Naive thymus-derived CD4-positive, alpha-beta T cell (primary cell): ENCODE data around the gene RPN1. TPM values are rescaled to one million over a fixed set of nuclear protein-coding genes. Genes with fewer than 3 reads are reported as not detected.
A peak's percentile ranks its signal among the peaks of the same experiment; 100 is the strongest.

Experiments used
- ATAC-seq: fragments of 150-1000 bp; cut with Tn5 transposase; 2 replicates; pipeline ENCODE4 v1.10.0; 2021; ENCODE audit warnings: mild to moderate bottlenecking, moderate library complexity
- CTCF ChIA-PET: fragments of 350-600 bp; sonication (Branson Sonifier 250); formaldehyde crosslinking; loops from one replicate; lab custom pipeline; 2021; ENCODE audit warnings: antibody characterized with exemption; lab: Charles Lee
- POLR2A ChIA-PET: fragments of 350-600 bp; sonication (Branson Sonifier 250); formaldehyde crosslinking; loops from one replicate; lab custom pipeline; 2021; ENCODE audit warnings: antibody characterized with exemption, inconsistent platforms; lab: Charles Lee
- DNase-seq, 9 donors: peaks; one replicate each; pipeline versions ENCODE4 v3.0.0 to v3.0.0-alpha.2; 2020 to 2022; ENCODE audit warnings: mixed read lengths in 1 of 9
- H3K27ac ChIP-seq: one replicate; pipeline ENCODE4 v1.7.0; 2013; ENCODE audit warnings: mild to moderate bottlenecking, low read depth, low read length, moderate library complexity
- H3K27me3 ChIP-seq, 2 donors: one replicate each; pipeline ENCODE4 v1.7.0; 2013; ENCODE audit warnings: low read length in 2 of 2, mild to moderate bottlenecking in 2 of 2, moderate library complexity in 2 of 2; ENCODE audit not compliant: control insufficient read depth in 2 of 2, insufficient read depth in 2 of 2
- H3K36me3 ChIP-seq, 3 experiments: 1 replicate in 2 of 3; 2 replicates in 1 of 3; pipeline ENCODE4 v1.7.0; 2013; ENCODE audit warnings: low read length in 3 of 3, mild to moderate bottlenecking in 3 of 3, moderate library complexity in 1 of 3; ENCODE audit not compliant: insufficient read depth in 3 of 3, control insufficient read depth in 2 of 3
- H3K4me1 ChIP-seq, 2 donors: one replicate each; pipeline ENCODE4 v1.7.0; 2013; ENCODE audit warnings: low read length in 2 of 2, mild to moderate bottlenecking in 2 of 2, moderate library complexity in 1 of 2; ENCODE audit not compliant: control insufficient read depth in 2 of 2, insufficient read depth in 2 of 2
- H3K4me3 ChIP-seq: 2 replicates; pipeline ENCODE4 v1.7.0; 2013; ENCODE audit warnings: mild to moderate bottlenecking, low read length
- H3K9me3 ChIP-seq, 3 experiments: 1 replicate in 2 of 3; 2 replicates in 1 of 3; pipeline ENCODE4 v1.7.0; 2013; ENCODE audit warnings: low read length in 3 of 3; ENCODE audit not compliant: control insufficient read depth in 2 of 3
- H3K27ac Mint-ChIP-seq, 9 donors: one replicate each; pipeline ENCODE4 v1.8.0; 2020 to 2022; ENCODE audit warnings: mixed read lengths in 9 of 9, mild to moderate bottlenecking in 8 of 9, moderate library complexity in 5 of 9, inconsistent platforms in 2 of 9
- H3K27me3 Mint-ChIP-seq, 5 donors: one replicate each; pipeline ENCODE4 v1.8.0; 2021 to 2022; ENCODE audit warnings: mixed read lengths in 5 of 5, mild to moderate bottlenecking in 1 of 5
- H3K36me3 Mint-ChIP-seq, 5 donors: one replicate each; pipeline ENCODE4 v1.8.0; 2020 to 2022; ENCODE audit warnings: mixed read lengths in 5 of 5, mild to moderate bottlenecking in 3 of 5, inconsistent platforms in 1 of 5
- H3K4me1 Mint-ChIP-seq, 7 donors: one replicate each; pipeline ENCODE4 v1.8.0; 2020 to 2022; ENCODE audit warnings: mixed read lengths in 7 of 7, mild to moderate bottlenecking in 3 of 7, inconsistent platforms in 1 of 7
- H3K4me3 Mint-ChIP-seq, 10 donors: one replicate each; pipeline ENCODE4 v1.8.0; 2020 to 2022; ENCODE audit warnings: mild to moderate bottlenecking in 10 of 10, mixed read lengths in 10 of 10, moderate library complexity in 6 of 10, inconsistent platforms in 2 of 10
- H3K9me3 Mint-ChIP-seq, 11 donors: one replicate each; pipeline ENCODE4 v1.8.0; 2020 to 2022; ENCODE audit warnings: mixed read lengths in 11 of 11, mild to moderate bottlenecking in 4 of 11, inconsistent platforms in 1 of 11, moderate library complexity in 1 of 11
- intact Hi-C, 2 donors: fragments of 100-400 bp; cut with micrococcal nuclease; formaldehyde crosslinking; loops; one replicate each; pipeline ENCODE4 v1.15.1; 2023
- polyA plus RNA-seq, 2 donors: library from polyadenylated mRNA; unstranded; fragments of 300-500 nt; fragmentation: Illumina TruSeq; gene quantifications; one replicate each; pipeline ENCODE4 v1.2.3, GENCODE V29; 2021
- total RNA-seq, 6 experiments: library from RNA in 5 of 6; stranded (reverse) in 5 of 6; gene quantifications; 1 replicate in 5 of 6; 2 replicates in 1 of 6; pipeline ENCODE4 v1.2.3 and lab custom pipeline; 2021 to 2026

RPN1 gene
- total and polyA plus RNA-seq, 7 experiments from 2014 or later: 76.7 to 203 (median 105) TPM

DNA sequence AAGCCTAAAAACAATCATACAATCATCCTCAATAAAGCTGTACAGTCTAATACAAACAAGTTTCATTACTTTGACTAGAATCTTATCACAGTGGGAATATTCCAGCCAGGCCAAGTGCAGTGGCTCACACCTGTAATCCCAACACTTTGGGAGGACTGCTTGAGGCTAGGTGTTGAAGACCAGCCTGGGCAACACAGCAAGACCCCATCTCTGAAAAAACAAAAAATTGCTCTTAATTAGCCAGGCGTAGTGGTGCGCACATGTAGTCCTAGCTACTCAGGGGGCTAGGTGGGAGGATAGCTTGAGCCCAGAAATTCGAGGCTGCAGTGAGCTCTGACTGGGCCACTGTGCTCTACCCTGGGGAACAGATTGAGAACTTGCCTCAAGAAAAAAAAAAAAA lies 3.3 kb downstream of the RPN1 start:
- Mint-ChIP-seq H3K4me1 (peaks cover 25 to 42% (median 36%) of the 10 kb centered on the region in 7 donors), H3K36me3 (peaks cover 0 to 15% (median 5%) of the 10 kb centered on the region in 5 donors), H3K9me3 (peaks cover 0 to 3% (median 0%) of the 10 kb centered on the region in 11 donors), H3K4me3 (peak overlapping the region in 7 of 10 donors; percentile 9 to 64 (median 27)), H3K27ac (peak overlapping the region in 4 of 9 donors; percentile 28 to 53 (median 30)), H3K27me3 (no peaks in the 10 kb centered on the region)
- intact Hi-C loops: loop anchor here in 1 of 2 donors (5.0 kb wide), 1 partner anchor 750 kb away; no protein-coding TSS in a partner anchor
- peaks cover 0 to 25% (median 10%) of the 10 kb centered on the region in 3 experiments for H3K36me3 ChIP-seq
- no peak overlapping the region for H3K27ac ChIP-seq
- peaks cover 10 to 12% of the 10 kb centered on the region in 2 donors for H3K4me1 ChIP-seq
- ChIA-PET POLR2A (interaction anchor here (1.0 kb wide), 1 partner anchor 33 kb away, joined by 4 read pairs; no protein-coding TSS in a partner anchor), CTCF (interaction anchor here (0.9 to 1.1 kb wide), 3 partner anchors 199 to 370 kb away, joined by 3 read pairs; no protein-coding TSS in a partner anchor)
- H3K4me3 ChIP-seq: no peak overlapping the region
- no peaks in the 10 kb centered on the region for H3K9me3 ChIP-seq
- ATAC-seq (no peak), DNase-seq (no peak)
- H3K27me3 ChIP-seq: no peaks in the 10 kb centered on the region

DNA sequence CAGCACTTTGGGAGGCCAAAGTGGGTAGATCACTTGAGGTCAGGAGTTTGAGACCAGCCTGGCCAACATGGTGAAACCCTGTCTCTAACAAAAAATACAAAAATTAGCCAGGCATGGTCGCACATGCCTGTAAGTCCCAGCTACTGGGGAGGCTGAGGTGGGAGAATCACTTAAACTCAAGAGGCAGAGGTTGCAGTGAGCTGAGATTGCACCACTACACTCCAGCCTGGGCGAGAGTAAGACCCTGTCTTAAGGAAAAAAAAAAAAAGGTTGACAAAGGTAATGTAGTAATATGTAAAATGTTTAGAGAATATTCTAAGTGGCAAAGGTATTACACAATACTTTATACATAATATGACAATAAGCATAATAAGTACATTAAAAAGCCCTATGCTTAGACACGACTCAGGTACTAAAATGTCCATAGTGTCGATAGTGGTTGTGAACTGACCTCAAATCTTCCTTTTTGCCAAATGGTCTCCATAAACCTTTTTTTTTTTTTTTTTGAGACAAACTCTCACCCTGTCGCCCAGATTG lies 16.5 kb downstream of the RPN1 start:
- H3K27ac Mint-ChIP-seq: peak overlapping the region in 1 of 9 donors; percentile 46
- no peaks in the 10 kb centered on the region for H3K9me3 Mint-ChIP-seq
- no peak overlapping the region for H3K4me3 Mint-ChIP-seq
- ATAC-seq (no peak), DNase-seq (no peak)
- Histone ChIP-seq H3K4me1 (no peaks in the 10 kb centered on the region), H3K27me3 (no peaks in the 10 kb centered on the region), H3K36me3 (peaks cover 2 to 56% (median 13%) of the 10 kb centered on the region in 3 experiments), H3K27ac (no peak overlapping the region), H3K9me3 (no peaks in the 10 kb centered on the region), H3K4me3 (no peak overlapping the region)
- peaks cover 9 to 30% (median 23%) of the 10 kb centered on the region in 5 donors for H3K36me3 Mint-ChIP-seq
- intact Hi-C loops: no loop called here
- H3K27me3 Mint-ChIP-seq: no peaks in the 10 kb centered on the region
- CTCF ChIA-PET: no interaction called here
- POLR2A ChIA-PET: no interaction called here
- H3K4me1 Mint-ChIP-seq: peaks cover 10 to 24% (median 18%) of the 10 kb centered on the region in 7 donors

DNA sequence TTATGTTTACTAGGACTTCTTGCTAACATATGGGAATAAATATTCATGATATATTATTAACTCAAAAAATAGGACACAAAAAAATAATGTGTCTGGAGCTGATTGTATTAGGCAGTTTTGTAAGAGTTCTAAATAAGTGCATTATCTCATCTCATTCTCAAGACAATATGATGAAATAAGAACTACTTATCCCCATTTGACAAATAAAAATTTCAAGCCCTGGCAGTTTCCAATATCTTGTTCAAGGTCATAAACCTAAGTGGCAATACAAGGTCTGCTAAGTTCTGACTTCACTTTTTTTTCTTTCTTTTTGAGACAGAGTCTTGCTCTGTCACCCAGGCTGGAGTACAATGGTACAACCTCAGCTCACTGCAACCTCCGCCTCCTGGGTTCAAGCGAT lies 18.3 kb downstream of the RPN1 start:
- no peak for ATAC-seq
- Mint-ChIP-seq H3K27ac (peak overlapping the region in 3 of 9 donors; percentile 32 to 48 (median 38)), H3K4me3 (no peak overlapping the region), H3K36me3 (peaks cover 2 to 24% (median 15%) of the 10 kb centered on the region in 5 donors), H3K27me3 (no peaks in the 10 kb centered on the region), H3K4me1 (peaks cover 2 to 15% (median 10%) of the 10 kb centered on the region in 7 donors), H3K9me3 (no peaks in the 10 kb centered on the region)
- DNase-seq: no peak
- no peaks in the 10 kb centered on the region for H3K9me3 ChIP-seq
- H3K27ac ChIP-seq: no peak overlapping the region
- H3K4me1 ChIP-seq: no peaks in the 10 kb centered on the region
- no peaks in the 10 kb centered on the region for H3K27me3 ChIP-seq
- ChIA-PET POLR2A (interaction anchor here (1.0 kb wide), 1 partner anchor 162 kb away, joined by 3 read pairs; no protein-coding TSS in a partner anchor), CTCF (no interaction called here)
- H3K4me3 ChIP-seq: no peak overlapping the region
- intact Hi-C loops: no loop called here
- H3K36me3 ChIP-seq: peaks cover 2 to 58% (median 13%) of the 10 kb centered on the region in 3 experiments

DNA sequence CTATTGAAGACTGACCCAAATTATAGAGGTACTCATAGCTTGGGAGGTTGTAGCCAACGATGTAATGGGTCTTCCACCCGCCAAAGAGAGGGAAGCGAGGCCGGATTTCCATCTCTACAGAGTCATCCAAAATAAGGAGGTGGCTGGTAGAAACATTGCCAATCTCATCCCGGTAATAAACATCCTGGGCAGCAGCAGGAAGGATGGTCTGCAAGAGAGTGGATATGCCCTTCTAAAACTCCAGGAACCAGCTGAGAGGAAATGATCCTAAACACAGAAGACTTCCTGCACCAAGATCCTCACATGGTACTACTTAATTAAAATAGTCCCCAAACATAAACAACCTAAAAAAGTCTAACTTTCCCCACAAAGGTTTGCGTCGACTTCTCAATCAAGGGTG lies 20.7 kb downstream of the RPN1 start:
- H3K27me3 ChIP-seq: no peaks in the 10 kb centered on the region
- Mint-ChIP-seq H3K9me3 (no peaks in the 10 kb centered on the region), H3K36me3 (peaks cover 12 to 30% (median 24%) of the 10 kb centered on the region in 5 donors), H3K27me3 (no peaks in the 10 kb centered on the region), H3K4me3 (no peak overlapping the region), H3K4me1 (peaks cover 0 to 15% (median 6%) of the 10 kb centered on the region in 7 donors), H3K27ac (peak overlapping the region in 2 of 9 donors; percentile 6 to 65)
- H3K36me3 ChIP-seq: peaks cover 16 to 69% (median 27%) of the 10 kb centered on the region in 3 experiments
- no peaks in the 10 kb centered on the region for H3K9me3 ChIP-seq
- ChIA-PET POLR2A (interaction anchor here (1.0 kb wide), 1 partner anchor 12 kb away, joined by 4 read pairs; no protein-coding TSS in a partner anchor), CTCF (no interaction called here)
- DNase-seq (no peak), ATAC-seq (no peak)
- no peak overlapping the region for H3K4me3 ChIP-seq
- intact Hi-C loops: loop anchor here in 1 of 2 donors (2.0 kb wide), 1 partner anchor 27 kb away; no protein-coding TSS in a partner anchor
- no peak overlapping the region for H3K27ac ChIP-seq
- H3K4me1 ChIP-seq: no peaks in the 10 kb centered on the region

DNA sequence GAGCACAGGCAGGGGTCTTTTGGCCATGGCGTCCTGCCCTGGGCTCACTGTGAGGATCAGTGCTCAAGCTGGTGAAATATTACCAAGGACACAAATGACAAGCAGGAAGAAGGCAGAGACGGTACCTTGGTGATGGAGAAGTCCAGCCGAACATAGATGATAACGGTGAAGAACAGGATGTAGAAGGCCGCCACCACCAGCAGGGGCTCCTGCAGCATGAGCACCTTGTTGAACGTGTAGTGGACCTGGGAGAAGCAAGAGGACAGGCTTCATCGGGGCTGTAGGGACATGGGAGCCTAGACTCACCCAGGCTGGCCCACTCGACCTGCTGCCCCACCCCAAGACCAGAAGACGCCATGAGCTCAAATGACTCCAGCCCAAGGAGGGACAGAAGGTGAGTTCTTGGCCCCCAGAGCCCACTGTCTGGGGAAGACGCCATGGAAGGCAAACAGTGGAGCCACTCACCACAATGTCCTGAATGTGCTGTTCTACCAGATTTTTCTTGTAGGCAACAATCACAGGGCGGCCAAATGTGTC lies 25.1 kb downstream of the RPN1 start:
- intact Hi-C loops: no loop called here
- ATAC-seq (no peak), DNase-seq (no peak)
- H3K9me3 Mint-ChIP-seq: no peaks in the 10 kb centered on the region
- POLR2A ChIA-PET: interaction anchor here (0.6 kb wide), 1 partner anchor 36 kb away, joined by 4 read pairs; no protein-coding TSS in a partner anchor
- peaks cover 21 to 44% (median 29%) of the 10 kb centered on the region in 5 donors for H3K36me3 Mint-ChIP-seq
- no peak overlapping the region for H3K4me3 Mint-ChIP-seq
- peaks cover 0 to 18% (median 6%) of the 10 kb centered on the region in 7 donors for H3K4me1 Mint-ChIP-seq
- H3K9me3 ChIP-seq: no peaks in the 10 kb centered on the region
- H3K27ac ChIP-seq: no peak overlapping the region
- no peaks in the 10 kb centered on the region for H3K27me3 ChIP-seq
- H3K27me3 Mint-ChIP-seq: no peaks in the 10 kb centered on the region
- H3K4me3 ChIP-seq: no peak overlapping the region
- H3K36me3 ChIP-seq: peaks cover 31 to 89% (median 32%) of the 10 kb centered on the region in 3 experiments
- H3K4me1 ChIP-seq: no peaks in the 10 kb centered on the region
- H3K27ac Mint-ChIP-seq: peak overlapping the region in 4 of 9 donors; percentile 73 to 82 (median 78)
- CTCF ChIA-PET: interaction anchor here (1.2 kb wide), 1 partner anchor 55 kb away, joined by 3 read pairs; no protein-coding TSS in a partner anchor

DNA sequence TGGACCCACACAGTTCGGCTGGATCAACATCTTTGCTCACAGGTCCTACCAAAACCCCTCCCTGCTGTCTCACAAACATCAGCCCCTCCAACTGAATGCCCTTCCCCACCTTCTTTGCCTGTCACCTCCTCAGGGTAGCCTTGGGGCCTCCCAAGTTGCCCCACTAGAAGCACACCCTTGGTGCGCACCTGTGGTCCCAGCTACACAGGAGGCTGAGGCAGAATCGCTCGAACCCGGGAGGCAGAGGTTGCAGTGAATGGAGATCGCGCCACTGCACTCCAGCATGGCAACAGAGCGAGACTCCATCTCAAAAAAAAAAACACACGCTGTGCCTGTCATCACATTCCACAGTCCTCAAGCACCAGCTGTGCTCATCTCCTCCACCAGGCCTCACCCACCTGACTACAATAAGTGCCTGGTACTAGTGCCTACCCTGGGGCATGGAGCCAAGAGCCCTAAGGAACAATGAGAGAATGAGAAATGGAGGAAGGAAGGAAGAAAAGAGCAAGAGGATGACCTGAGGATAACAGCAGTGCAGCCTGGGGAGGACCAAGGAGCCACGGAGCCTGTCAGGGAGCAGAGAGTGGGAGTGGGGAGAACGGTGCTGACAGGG lies 26.0 kb downstream of the RPN1 start:
- ATAC-seq: no peak

More for the DNA sequence above, 26.0 kb downstream of the RPN1 start:
- Histone ChIP-seq H3K27me3 (no peaks in the 10 kb centered on the region), H3K9me3 (no peaks in the 10 kb centered on the region), H3K4me1 (no peaks in the 10 kb centered on the region), H3K36me3 (peaks cover 32 to 87% (median 35%) of the 10 kb centered on the region in 3 experiments), H3K27ac (no peak overlapping the region), H3K4me3 (no peak overlapping the region)
- POLR2A ChIA-PET: interaction anchor here (0.6 kb wide), 1 partner anchor 37 kb away, joined by 3 read pairs; no protein-coding TSS in a partner anchor
- Mint-ChIP-seq H3K27ac (peak overlapping the region in 4 of 9 donors; percentile 48 to 82 (median 68)), H3K27me3 (no peaks in the 10 kb centered on the region), H3K4me3 (no peak overlapping the region), H3K4me1 (peaks cover 2 to 22% (median 8%) of the 10 kb centered on the region in 7 donors), H3K9me3 (no peaks in the 10 kb centered on the region), H3K36me3 (peaks cover 19 to 43% (median 24%) of the 10 kb centered on the region in 5 donors)
- CTCF ChIA-PET: interaction anchor here (1.2 kb wide), 1 partner anchor 56 kb away, joined by 3 read pairs; no protein-coding TSS in a partner anchor
- no peak for DNase-seq
- intact Hi-C loops: no loop called here
